H1 (cell line): ENCODE data around the gene ACACB. TPM values are rescaled to one million over a fixed set of nuclear protein-coding genes. Genes with fewer than 3 reads are reported as not detected.

Experiments used
- CTCF ChIA-PET: fragments of 300-600 bp; sonication (Branson Sonifier 250); formaldehyde crosslinking; loops from one replicate; lab custom pipeline; 2021; ENCODE audit not compliant: partially characterized antibody; lab: Charles Lee
- POLR2A ChIA-PET: fragments of 300-600 bp; sonication (Branson Sonifier 250); formaldehyde crosslinking; loops from one replicate; lab custom pipeline; 2021; ENCODE audit warnings: inconsistent platforms; ENCODE audit not compliant: partially characterized antibody; lab: Charles Lee
- DNase-seq, 2 experiments: peaks; one replicate each; pipeline versions ENCODE4 v3.0.0 to v3.0.0-alpha.2; 2010 to 2022; ENCODE audit warnings: low spot score in 2 of 2, low read depth in 1 of 2, mixed read lengths in 1 of 2
- FAIRE-seq: peaks from 2 replicates; lab custom pipeline; 2011; peaks lifted over from hg19 to GRCh38; lab: Jason Lieb, UNC
- H2AFZ ChIP-seq: 2 replicates; pipeline ENCODE4 v1.8.1; 2012; ENCODE audit warnings: low read length, inconsistent platforms
- H2AK5ac ChIP-seq: 2 replicates; pipeline ENCODE4 v1.6.1; 2013; ENCODE audit warnings: low read depth, low read length
- H2BK120ac ChIP-seq: replicated peaks from 2 replicates; pipeline ENCODE3; 2013; ENCODE audit warnings: low read depth, low read length, inconsistent platforms
- H2BK12ac ChIP-seq: 2 replicates; pipeline ENCODE4 v1.6.1; 2013; ENCODE audit warnings: low read depth, low read length
- H2BK15ac ChIP-seq: 2 replicates; pipeline ENCODE4 v1.6.1; 2013; ENCODE audit warnings: low read length
- H2BK20ac ChIP-seq: 2 replicates; pipeline ENCODE4 v1.6.1; 2013; ENCODE audit warnings: low read length
- H2BK5ac ChIP-seq: 2 replicates; pipeline ENCODE4 v1.6.1; 2013; ENCODE audit warnings: low read depth, low read length
- H3K14ac ChIP-seq: 2 replicates; pipeline ENCODE4 v1.6.1; 2013; ENCODE audit warnings: inconsistent platforms; ENCODE audit not compliant: insufficient read length
- H3K18ac ChIP-seq: 2 replicates; pipeline ENCODE4 v1.6.1; 2013; ENCODE audit warnings: low read length; ENCODE audit errors: extremely low read depth
- H3K23ac ChIP-seq: 2 replicates; pipeline ENCODE4 v1.6.1; 2013; ENCODE audit warnings: inconsistent platforms; ENCODE audit not compliant: insufficient read length
- H3K23me2 ChIP-seq: 2 replicates; pipeline ENCODE4 v1.6.1; 2013; ENCODE audit warnings: low read depth, low read length
- H3K27ac ChIP-seq: 2 replicates; pipeline ENCODE4 v1.6.1; 2011; ENCODE audit warnings: low read depth, low read length, inconsistent platforms
- H3K27me3 ChIP-seq, 4 experiments: replicated peaks in 1 of 4; 1 replicate in 1 of 4; 2 replicates in 3 of 4; pipeline versions ENCODE4 v1.6.1 to v1.8.1; 2011 to 2013; ENCODE audit warnings: low read length in 3 of 4, mild to moderate bottlenecking in 3 of 4, inconsistent platforms in 2 of 4, mixed read lengths in 2 of 4, moderate library complexity in 1 of 4; ENCODE audit not compliant: control insufficient read depth in 3 of 4, insufficient read depth in 3 of 4; ENCODE audit errors: extremely low read depth in 1 of 4
- H3K36me3 ChIP-seq, 4 experiments: 2 replicates each; pipeline versions ENCODE4 v1.6.1 to v1.8.1; 2011 to 2013; ENCODE audit warnings: mild to moderate bottlenecking in 4 of 4, low read length in 3 of 4, moderate library complexity in 2 of 4, control low read depth in 1 of 4, inconsistent platforms in 1 of 4; ENCODE audit not compliant: insufficient read depth in 4 of 4, control insufficient read depth in 2 of 4
- H3K4ac ChIP-seq: replicated peaks from 2 replicates; pipeline ENCODE3; 2013; ENCODE audit warnings: low read length, low read depth, mixed read lengths, inconsistent platforms; ENCODE audit not compliant: insufficient read length
- H3K4me1 ChIP-seq, 4 experiments: replicated peaks in 1 of 4; 1 replicate in 1 of 4; 2 replicates in 3 of 4; pipeline versions ENCODE4 v1.6.1 to v1.8.1; 2011 to 2013; ENCODE audit warnings: low read length in 3 of 4, inconsistent platforms in 2 of 4, mixed read lengths in 1 of 4; ENCODE audit not compliant: insufficient read depth in 4 of 4, control insufficient read depth in 3 of 4
- H3K4me2 ChIP-seq, 2 experiments: 2 replicates each; pipeline versions ENCODE4 v1.6.1 to v1.8.1; 2011 to 2013; ENCODE audit warnings: low read depth in 2 of 2, low read length in 2 of 2, control low read depth in 1 of 2, inconsistent platforms in 1 of 2, mild to moderate bottlenecking in 1 of 2; ENCODE audit not compliant: insufficient read depth in 1 of 2
- H3K4me3 ChIP-seq, 4 experiments: fragments of 200-600, 300-600 bp in 1 of 4; sonication (generic), shearing (Covaris generic), sonication (Bioruptor Twin) in 1 of 4; 2 replicates each; pipeline versions ENCODE4 v1.5.1 to v1.8.1; 2011 to 2016; ENCODE audit warnings: low read length in 4 of 4, low read depth in 3 of 4, control low read depth in 2 of 4, inconsistent platforms in 2 of 4, mild to moderate bottlenecking in 2 of 4, mixed read lengths in 1 of 4, moderate library complexity in 1 of 4; ENCODE audit not compliant: insufficient read depth in 2 of 4; ENCODE audit errors: extremely low read depth in 1 of 4
- H3K56ac ChIP-seq: replicated peaks from 2 replicates; pipeline ENCODE3; 2013; ENCODE audit warnings: low read depth, mild to moderate bottlenecking, mixed read lengths, low read length, inconsistent platforms; ENCODE audit not compliant: insufficient read length
- H3K79me1 ChIP-seq: 2 replicates; pipeline ENCODE4 v1.6.1; 2013; ENCODE audit warnings: low read depth, low read length, control low read depth
- H3K79me2 ChIP-seq, 2 experiments: 2 replicates each; pipeline versions ENCODE4 v1.6.1 to v1.8.1; 2012 to 2013; ENCODE audit warnings: low read length in 2 of 2, mild to moderate bottlenecking in 2 of 2, inconsistent platforms in 1 of 2; ENCODE audit not compliant: insufficient read depth in 2 of 2, control insufficient read depth in 1 of 2
- H3K9ac ChIP-seq, 4 experiments: replicated peaks in 1 of 4; 1 replicate in 1 of 4; 2 replicates in 3 of 4; pipeline versions ENCODE4 v1.6.1 to v1.8.1; 2011 to 2013; ENCODE audit warnings: low read depth in 3 of 4, low read length in 3 of 4, control low read depth in 2 of 4, mild to moderate bottlenecking in 2 of 4, moderate library complexity in 2 of 4, inconsistent platforms in 1 of 4; ENCODE audit errors: extremely low read depth in 1 of 4
- H3K9me3 ChIP-seq, 2 experiments: 2 replicates each; pipeline versions ENCODE4 v1.6.1 to v1.8.1; 2012 to 2013; ENCODE audit warnings: mild to moderate bottlenecking in 2 of 2, moderate library complexity in 2 of 2, control low read depth in 1 of 2, inconsistent platforms in 1 of 2, low read depth in 1 of 2, low read length in 1 of 2, mixed read lengths in 1 of 2; ENCODE audit not compliant: insufficient read depth in 2 of 2
- H4K20me1 ChIP-seq, 2 experiments: replicated peaks in 1 of 2; 2 replicates each; pipeline versions ENCODE3 to v1.8.1; 2011 to 2013; ENCODE audit warnings: inconsistent platforms in 2 of 2, low read length in 2 of 2, mild to moderate bottlenecking in 1 of 2; ENCODE audit not compliant: insufficient read depth in 2 of 2, control insufficient read depth in 1 of 2
- H4K5ac ChIP-seq: 2 replicates; pipeline ENCODE4 v1.6.1; 2013; ENCODE audit warnings: low read length, low read depth, mixed read lengths, inconsistent platforms; ENCODE audit not compliant: insufficient read length
- H4K8ac ChIP-seq: 2 replicates; pipeline ENCODE4 v1.8.0; 2013; ENCODE audit warnings: mild to moderate bottlenecking, moderate library complexity, low read length, inconsistent platforms; ENCODE audit not compliant: insufficient read depth; ENCODE audit errors: extremely low read depth
- H4K91ac ChIP-seq: replicated peaks from 2 replicates; pipeline ENCODE3; 2013; ENCODE audit warnings: low read length, mixed read lengths, inconsistent platforms; ENCODE audit not compliant: insufficient read length
- ASH2L ChIP-seq: fragments of 200-600, 300-600 bp; sonication (generic); IDR thresholded peaks from one replicate; pipeline ENCODE4 v1.7.1; 2017; ENCODE audit warnings: low read length
- SAP30 ChIP-seq: fragments of 300-600 bp; sonication (generic); IDR thresholded peaks from 2 replicates; pipeline ENCODE4 v1.7.1; 2012; ENCODE audit warnings: low read length, moderate library complexity, mild to moderate bottlenecking, inconsistent platforms; ENCODE audit not compliant: insufficient read depth, insufficient replicate concordance
- SP2 ChIP-seq: IDR thresholded peaks from 2 replicates; pipeline ENCODE4 v1.6.1; 2012; ENCODE audit warnings: mild to moderate bottlenecking, low read length, inconsistent platforms
- SRF ChIP-seq: IDR thresholded peaks from 2 replicates; pipeline ENCODE4 v1.6.1; 2011; ENCODE audit warnings: mild to moderate bottlenecking, low read depth, low read length, moderate library complexity
- TBP ChIP-seq: IDR thresholded peaks from 2 replicates; pipeline ENCODE4 v1.6.1; 2011; ENCODE audit warnings: low read depth, low read length, improper control_type of control experiment
- WGBS, 2 experiments: shearing (Covaris generic) in 1 of 2; methylation state at CpG; one replicate each; pipeline versions ENCODE4 v1.1.6 to v1.1.7; 2013 to 2015; ENCODE audit warnings: low lambda C conversion rate in 2 of 2, mixed read lengths in 2 of 2, inconsistent platforms in 1 of 2, low coverage in 1 of 2, missing lambda C conversion rate in 1 of 2; ENCODE audit not compliant: insufficient replicate concordance in 2 of 2, insufficient coverage in 1 of 2, insufficient read length in 1 of 2; ENCODE audit errors: extremely low coverage in 1 of 2, missing lambda C conversion rate in 1 of 2; 5-methylcytosine and 5-hydroxymethylcytosine counted together
- polyA plus RNA-seq, 7 experiments: library from polyadenylated mRNA; depleted of rRNA in 3 of 7; stranded (reverse) in 5 of 7; unstranded in 2 of 7; fragments of >200 nt in 5 of 7; fragments of 200-250 nt in 2 of 7; gene quantifications; 1 replicate in 5 of 7; 2 replicates in 1 of 7; 4 replicates in 1 of 7; pipeline versions ENCODE4 v1.2.1 to v1.2.3, GENCODE V29; 2011 to 2013; ENCODE audit warnings: missing spikeins in 2 of 7, mixed read lengths in 2 of 7
- total RNA-seq: library from RNA; stranded (reverse); fragmentation: NEBNext Ultra II Directional; extraction: Animal tissue kit (Norgen Biotek cat#: 25700); gene quantifications from 2 replicates; pipeline ENCODE4 v1.2.1, GENCODE V29; 2021
- TF ChIP-seq, protein P1 (sequence below), 3 experiments: IDR thresholded peaks; 1 replicate in 2 of 3; 2 replicates in 1 of 3; pipeline versions ENCODE4 v1.5.1 to v1.6.1; 2011; ENCODE audit warnings: low read length in 3 of 3, mild to moderate bottlenecking in 3 of 3, inconsistent platforms in 2 of 3, low read depth in 1 of 3, moderate library complexity in 1 of 3; ENCODE audit not compliant: insufficient read depth in 1 of 3; ENCODE audit errors: control extremely low read depth in 1 of 3

The ACACB gene
- total and polyA plus RNA-seq, 2 of the 8 experiments (the other 6 are each of a cell fraction or from before 2014, with no cell fraction given), result 5.8 to 15.3 TPM

GRCh38 chr12:109089683-109090082, 26.7 kb upstream of the ACACB start:
- DNase-seq (no peak), FAIRE-seq (no peak)
- H2AFZ ChIP-seq, result no peak overlapping the region
- 0 out of 2 replicates have a peak, but pooled peaks cover 3% of the 10 kb centered on the region for H3K23me2 ChIP-seq
- no peak overlapping the region for H2BK15ac ChIP-seq
- H3K36me3 ChIP-seq, result peaks cover 0 to 19% (median 4%) of the 10 kb centered on the region in 4 experiments; a peak in 7 of 8 replicates
- POLR2A ChIA-PET, result interaction anchor here (1.3 kb wide), 1 partner anchor 12 kb away, joined by 3 read pairs; no protein-coding TSS in a partner anchor
- H2BK120ac ChIP-seq, result no peak overlapping the region
- peaks cover 0 to 7% (median 2%) of the 10 kb centered on the region in 4 experiments; a peak in 2 of 7 replicates for H3K4me1 ChIP-seq
- H2BK12ac ChIP-seq, result no peak overlapping the region
- H3K79me1 ChIP-seq, result no peaks in the 10 kb centered on the region; the same call in 1 of the 2 replicates
- no peak overlapping the region for H4K5ac ChIP-seq
- no peak overlapping the region for H2BK5ac ChIP-seq
- no peak overlapping the region for H3K14ac ChIP-seq
- H3K27ac ChIP-seq, result no peak overlapping the region
- WGBS, 2 experiments, result 97% methylated on average over 7 of the region's 7 CpGs; no CpG with 5 or more reads in 1 of the 2 experiments
- CTCF ChIA-PET, result no interaction called here
- no peak overlapping the region for H3K18ac ChIP-seq
- peaks cover 0 to 1% of the 10 kb centered on the region in 2 experiments for H4K20me1 ChIP-seq
- no peak overlapping the region for H2AK5ac ChIP-seq
- H4K91ac ChIP-seq, result no peak overlapping the region
- TF ChIP-seq SRF (no peak), SP2 (no peak), ASH2L (no peak), TBP (no peak), SAP30 (no peak)
- TF ChIP-seq, protein P1, sequence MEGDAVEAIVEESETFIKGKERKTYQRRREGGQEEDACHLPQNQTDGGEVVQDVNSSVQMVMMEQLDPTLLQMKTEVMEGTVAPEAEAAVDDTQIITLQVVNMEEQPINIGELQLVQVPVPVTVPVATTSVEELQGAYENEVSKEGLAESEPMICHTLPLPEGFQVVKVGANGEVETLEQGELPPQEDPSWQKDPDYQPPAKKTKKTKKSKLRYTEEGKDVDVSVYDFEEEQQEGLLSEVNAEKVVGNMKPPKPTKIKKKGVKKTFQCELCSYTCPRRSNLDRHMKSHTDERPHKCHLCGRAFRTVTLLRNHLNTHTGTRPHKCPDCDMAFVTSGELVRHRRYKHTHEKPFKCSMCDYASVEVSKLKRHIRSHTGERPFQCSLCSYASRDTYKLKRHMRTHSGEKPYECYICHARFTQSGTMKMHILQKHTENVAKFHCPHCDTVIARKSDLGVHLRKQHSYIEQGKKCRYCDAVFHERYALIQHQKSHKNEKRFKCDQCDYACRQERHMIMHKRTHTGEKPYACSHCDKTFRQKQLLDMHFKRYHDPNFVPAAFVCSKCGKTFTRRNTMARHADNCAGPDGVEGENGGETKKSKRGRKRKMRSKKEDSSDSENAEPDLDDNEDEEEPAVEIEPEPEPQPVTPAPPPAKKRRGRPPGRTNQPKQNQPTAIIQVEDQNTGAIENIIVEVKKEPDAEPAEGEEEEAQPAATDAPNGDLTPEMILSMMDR (IDR thresholded peaks at IDR 0.05; ENCODE audit: control extremely low read depth in 1 of 3, insufficient read depth in 1 of 3, low read depth in 1 of 3, low read length in 3 of 3), result no peak
- H3K23ac ChIP-seq, result no peak overlapping the region
- no peak overlapping the region for H3K56ac ChIP-seq
- H3K4me2 ChIP-seq, result no peak overlapping the region
- no peaks in the 10 kb centered on the region for H3K9me3 ChIP-seq
- no peak overlapping the region for H2BK20ac ChIP-seq
- H3K27me3 ChIP-seq, result peaks cover 0 to 8% (median 5%) of the 10 kb centered on the region in 4 experiments; a peak in 5 of 7 replicates
- no peak overlapping the region for H3K4ac ChIP-seq
- H3K79me2 ChIP-seq, result peaks cover 0 to 4% of the 10 kb centered on the region in 2 experiments; a peak in 1 of 4 replicates
- H4K8ac ChIP-seq, result no peak overlapping the region
- no peak overlapping the region for H3K4me3 ChIP-seq
- H3K9ac ChIP-seq, result no peak overlapping the region
